Measurements from ENCODE around the gene MVK. TPM values are rescaled to one million over a fixed set of nuclear protein-coding genes. Genes with fewer than 3 reads are reported as not detected.

Gene MVK
- total and polyA plus RNA-seq, 2 of the 4 experiments (the other 2 are of a cell fraction): 6.6 to 11.5 TPM

- no peak overlapping the region for H3K56ac ChIP-seq (ENCODE audit: extremely low read depth, insufficient read depth, low read length)
- H3K23ac ChIP-seq (ENCODE audit: low read depth, low read length): no peak overlapping the region
- H2AFZ ChIP-seq (replicated peaks; ENCODE audit: low read length, poor library complexity): no peak overlapping the region
- no peak overlapping the region for H3K4me3 ChIP-seq (ENCODE audit: insufficient read depth, low read depth, low read length)
- H3K4ac ChIP-seq (ENCODE audit: low read depth, low read length): no peak overlapping the region
- dilution Hi-C loops (cut with HindIII; ENCODE audit: low sequenced_read_pairs, unreplicated experiment): no loop called here
- no peak overlapping the region for H3K18ac ChIP-seq (ENCODE audit: low read depth, low read length)
- H4K5ac ChIP-seq (ENCODE audit: low read depth, low read length): no peak overlapping the region
- no peaks in the 10 kb centered on the region for H3K79me1 ChIP-seq (ENCODE audit: low read depth in 1 of 2, low read length in 2 of 2)
- CTCF ChIA-PET: no interaction called here
- H4K20me1 ChIP-seq (ENCODE audit: insufficient read depth, low read length): no peaks in the 10 kb centered on the region
- no TSS peak for BruUV-seq (replicated peaks)
- no peaks in the 10 kb centered on the region for H3K36me3 ChIP-seq (ENCODE audit: control insufficient read depth, insufficient read depth, low read length)
- no peak overlapping the region for H3K27ac ChIP-seq (ENCODE audit: insufficient read depth, low read length)
- TF ChIP-seq CHD1 (IDR thresholded peaks at IDR 0.05; ENCODE audit: low read depth, low read length): no peak
- no peak for TF ChIP-seq MAZ (IDR thresholded peaks at IDR 0.05; ENCODE audit: borderline replicate concordance, low read depth, low read length)
- no peak for TF ChIP-seq RCOR1 (IDR thresholded peaks at IDR 0.05; ENCODE audit: insufficient replicate concordance, low read length)
- no peak for TF ChIP-seq NFE2L2 (IDR thresholded peaks at IDR 0.05; ENCODE audit: low read depth, low read length)
- no peak for TF ChIP-seq USF2 (IDR thresholded peaks at IDR 0.05; ENCODE audit: low read depth, low read length)
- TF ChIP-seq FOS (IDR thresholded peaks at IDR 0.05; ENCODE audit: low read depth, low read length): no peak
- no peak overlapping the region for H2BK15ac ChIP-seq (ENCODE audit: low read depth, low read length)
- no peak overlapping the region for H4K91ac ChIP-seq (ENCODE audit: insufficient read depth, low read depth, low read length)
- H2BK120ac ChIP-seq (ENCODE audit: low read depth, low read length): no peak overlapping the region
- no peak overlapping the region for H2AK9ac ChIP-seq (replicated peaks; ENCODE audit: low read depth, low read length, poor library complexity)
- no peak overlapping the region for H2BK20ac ChIP-seq (ENCODE audit: low read depth, low read length)
- no peak overlapping the region for H3K4me2 ChIP-seq (ENCODE audit: low read depth, low read length)
- POLR2A ChIA-PET (ENCODE audit: unreplicated experiment): no interaction called here
- no peaks in the 10 kb centered on the region for H3K9me1 ChIP-seq (ENCODE audit: insufficient read depth, low read length)
- no peak overlapping the region for H4K8ac ChIP-seq (ENCODE audit: low read depth in 2 of 2, low read length in 2 of 2)
- no peak overlapping the region for H3K9ac ChIP-seq (ENCODE audit: low read depth, low read length)
- no peak overlapping the region for H2BK5ac ChIP-seq (ENCODE audit: low read depth, low read length, poor library complexity, severe bottlenecking)
- in situ Hi-C loops (cut with MboI; ENCODE audit: low sequenced_read_pairs): no loop called here
- WGBS, 2 experiments (ENCODE audit: extremely low coverage in 2 of 2, insufficient read length in 1 of 2): 83% methylated on average over 1 of the region's 4 CpGs; no CpG with 5 or more reads in 1 of the 2 experiments
- no peak overlapping the region for H3K14ac ChIP-seq (replicated peaks; ENCODE audit: low read depth, low read length)
- intact Hi-C loops (cut with micrococcal nuclease): no loop called here
- no peak for DNase-seq
- H2AK5ac ChIP-seq (ENCODE audit: low read depth, low read length): no peak overlapping the region
- no peaks in the 10 kb centered on the region for H3K9me3 ChIP-seq (ENCODE audit: control insufficient read depth, insufficient read depth, low read length)
- no peaks in the 10 kb centered on the region for H3K4me1 ChIP-seq (ENCODE audit: control insufficient read depth, insufficient read depth, low read length)
- peaks cover 33% of the 10 kb centered on the region for H3K27me3 ChIP-seq (ENCODE audit: control insufficient read depth, insufficient read depth, low read length)
- ATAC-seq (ENCODE audit: low read depth): no peak
These were observed 25.3 kb upstream of the MVK start for GRCh38 chr12:109548258-109548657.
